NCI-H187 (cell line): Measurements from ENCODE around the gene CFAP91.
"Not testable (repeated sequence)": the region's sequence is repeated elsewhere in the genome, so short reads cannot be mapped to it uniquely, and the experiment has no call there.

Source experiments
- DNase-seq, 2 experiments: peaks; one replicate each; lab custom pipeline; 2025; lab: John Stamatoyannopoulos, UW

Gene CFAP91

DNA sequence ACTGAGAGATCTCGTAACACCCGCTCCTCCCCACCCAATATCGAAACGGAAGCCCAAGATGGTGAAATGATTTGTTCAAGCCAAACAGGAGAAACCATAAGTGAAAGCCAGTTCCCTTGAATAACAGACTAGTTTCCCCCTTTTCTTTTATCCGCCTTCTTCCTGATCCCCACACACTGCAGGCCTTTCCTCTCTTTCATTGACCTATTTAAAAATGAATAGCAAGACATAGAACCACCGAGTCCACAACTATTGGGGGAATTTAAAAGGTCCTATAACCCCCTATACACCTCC lies 25.2 kb upstream of the CFAP91 start:
- DNase-seq, result no peak

DNA sequence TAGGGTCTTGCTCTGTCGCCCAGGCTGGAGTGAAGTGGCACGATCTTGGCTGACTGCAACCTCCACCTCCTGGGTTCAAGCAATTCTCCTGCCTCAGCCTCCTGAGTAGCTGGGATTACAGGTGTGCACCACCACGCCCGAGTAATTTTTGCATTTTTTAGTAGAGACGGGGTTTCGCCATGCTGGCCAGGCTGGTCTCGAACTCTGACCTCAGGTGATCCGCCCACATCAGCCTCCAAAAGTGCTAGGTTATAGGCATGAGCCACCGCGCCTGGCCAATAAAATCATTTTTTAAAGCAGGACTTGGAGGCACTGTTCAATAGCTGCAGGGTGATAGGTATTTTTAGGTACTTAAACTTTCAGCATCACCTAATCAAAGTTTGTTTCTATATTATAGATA lies 24.6 kb upstream of the CFAP91 start:
- DNase-seq, result not testable (repeated sequence)

DNA sequence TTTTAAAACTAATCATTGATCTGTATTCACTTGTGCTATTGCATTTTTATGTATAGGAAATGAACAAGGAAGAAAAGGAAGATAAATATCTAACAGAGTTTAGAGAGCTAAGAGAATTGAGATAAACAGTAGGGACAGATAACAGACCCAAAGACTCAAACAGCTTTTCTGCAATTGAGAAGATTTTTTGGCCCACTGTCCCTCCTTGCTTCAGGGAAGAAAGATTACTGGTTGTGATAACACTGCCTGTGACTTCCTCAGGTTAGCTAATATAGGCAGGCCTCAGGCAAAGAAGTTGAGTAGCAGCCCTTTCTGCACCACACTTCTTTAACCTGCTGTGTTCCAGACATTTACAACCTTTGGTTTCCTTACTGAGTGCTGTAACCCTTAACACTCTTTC lies 22.9 kb upstream of the CFAP91 start:
- no peak for DNase-seq

DNA sequence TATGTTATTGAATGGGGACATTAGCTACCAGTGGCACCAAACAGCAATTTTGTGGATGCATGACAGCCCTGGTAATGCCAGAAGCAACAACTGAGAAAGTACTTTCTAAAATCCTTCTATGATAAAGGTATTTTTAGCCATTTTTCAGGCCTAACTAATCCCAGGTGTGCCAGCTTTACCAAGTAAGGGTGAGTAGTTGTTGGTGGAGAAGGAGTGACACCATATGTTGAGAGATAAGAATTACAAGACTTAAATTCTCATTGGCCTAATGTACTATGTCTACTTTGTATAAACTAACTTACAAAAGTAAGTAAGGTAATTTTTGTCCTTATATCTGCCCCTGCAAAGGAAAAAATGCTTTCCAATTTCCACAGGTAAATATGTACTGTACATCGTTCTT lies 21.5 kb upstream of the CFAP91 start:
- DNase-seq, result no peak

DNA sequence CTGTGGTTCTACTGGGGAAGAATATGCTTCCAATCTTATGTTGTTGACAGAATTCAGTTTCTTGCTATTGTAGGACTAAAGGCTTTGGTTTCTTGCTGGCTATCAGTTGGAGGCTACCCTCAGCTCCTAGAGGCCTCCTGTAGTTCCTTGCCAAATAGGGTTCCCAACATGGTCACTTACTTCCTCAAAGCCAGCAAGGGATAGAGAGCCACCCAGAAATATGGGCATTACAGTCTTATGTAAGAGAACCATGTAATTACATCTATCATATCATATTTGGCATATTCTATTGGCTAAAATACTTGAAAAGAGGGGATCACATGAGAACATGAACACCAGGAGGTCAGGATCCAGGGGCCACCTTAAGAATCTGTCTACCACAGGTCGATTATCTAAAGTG lies 19.4 kb upstream of the CFAP91 start:
- DNase-seq, result no peak

- DNase-seq, result no peak
These were observed 12.7 kb upstream of the CFAP91 start for GRCh38 chr3:119690043-119690656.

DNA sequence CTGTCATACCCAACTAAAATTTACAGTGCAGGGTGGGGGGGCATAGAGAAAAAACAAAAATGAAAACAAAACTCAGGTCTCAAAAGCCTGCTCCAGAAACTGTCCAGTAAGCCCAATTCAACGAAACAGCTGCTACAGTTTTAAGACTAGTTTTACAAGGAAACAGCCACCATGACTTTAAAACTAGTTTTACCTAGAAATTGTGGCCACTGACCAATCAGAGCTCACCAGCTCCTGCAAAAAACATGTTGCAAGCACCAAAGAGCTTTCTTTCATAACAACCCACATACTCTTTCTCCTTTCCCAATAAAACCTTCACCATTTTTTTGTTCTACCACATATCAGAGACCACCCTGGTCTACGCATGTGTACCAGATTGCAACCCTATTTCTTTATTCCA lies 7.3 kb upstream of the CFAP91 start:
- DNase-seq, result no peak

- no peak for DNase-seq
These were observed 5.4 kb upstream of the CFAP91 start for GRCh38 chr3:119697394-119697793.

DNA sequence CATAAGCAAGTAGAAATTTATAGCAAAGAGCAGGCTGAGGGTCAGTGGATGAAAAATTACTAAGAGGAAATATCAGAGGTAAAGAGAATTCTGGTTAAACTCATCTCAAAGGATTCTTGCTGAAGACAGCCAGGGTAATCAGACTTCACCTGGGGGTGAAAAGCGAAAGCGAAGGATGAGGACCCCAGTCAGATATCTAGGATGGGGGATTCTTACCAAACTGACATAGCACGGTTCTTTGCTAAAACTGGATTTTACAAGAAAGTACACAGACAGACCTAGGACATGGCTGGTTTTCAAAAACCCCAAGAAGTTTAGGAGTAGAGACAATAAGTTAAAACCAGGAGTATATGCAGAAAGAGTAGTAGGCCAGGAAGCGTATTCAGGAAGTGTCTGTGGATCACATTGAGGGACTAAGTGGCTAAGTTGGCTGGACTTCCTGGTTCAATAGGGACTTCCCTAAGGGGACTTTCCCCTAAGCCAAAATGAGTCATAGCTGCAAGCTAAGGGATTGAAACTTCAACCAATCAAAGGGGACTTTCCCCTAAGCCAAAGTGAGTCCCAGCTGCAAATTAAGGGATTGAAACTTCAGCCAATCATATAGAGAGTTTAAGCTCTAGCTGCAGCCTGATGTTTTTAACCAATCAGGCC lies 2.4 kb upstream of the CFAP91 start:
- no peak for DNase-seq

DNA sequence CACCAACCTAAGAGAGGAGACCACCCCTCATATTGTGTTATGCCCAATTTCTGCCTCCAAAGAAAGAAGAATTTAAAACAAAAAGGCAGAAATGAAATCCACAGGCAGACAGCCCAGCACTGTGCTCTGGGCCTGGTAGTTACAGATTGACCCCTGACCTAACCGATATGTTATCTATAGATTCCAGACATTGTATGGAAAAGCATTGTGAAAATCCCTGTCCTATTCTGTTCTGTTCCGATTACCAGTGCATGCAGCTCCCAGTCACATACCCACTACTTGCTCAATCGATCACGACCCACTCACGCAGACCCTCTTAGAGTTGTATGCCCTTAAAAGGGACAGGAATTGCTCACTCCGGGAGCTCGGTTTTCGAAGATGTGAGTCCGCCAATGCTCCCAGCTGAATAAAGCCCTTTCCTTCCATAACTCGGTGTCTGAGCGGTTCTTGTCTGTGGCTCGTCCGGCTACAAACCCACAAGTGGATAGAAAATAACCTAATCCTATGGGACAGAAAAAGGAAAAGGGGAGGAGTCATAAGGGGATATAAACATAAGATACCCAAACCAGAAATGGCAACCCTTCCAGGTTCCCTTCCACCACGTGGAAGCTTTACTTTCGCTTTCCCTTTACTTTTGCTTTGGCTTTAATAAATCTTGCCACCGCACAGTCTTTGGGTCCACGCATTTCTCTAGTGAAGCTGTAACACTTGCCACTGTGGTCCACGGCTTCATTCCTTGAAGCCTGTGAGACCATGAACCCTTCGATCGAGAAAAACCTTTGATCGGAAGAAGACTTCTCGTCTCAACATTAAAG lies 1.7 kb upstream of the CFAP91 start:
- DNase-seq, result no peak

DNA sequence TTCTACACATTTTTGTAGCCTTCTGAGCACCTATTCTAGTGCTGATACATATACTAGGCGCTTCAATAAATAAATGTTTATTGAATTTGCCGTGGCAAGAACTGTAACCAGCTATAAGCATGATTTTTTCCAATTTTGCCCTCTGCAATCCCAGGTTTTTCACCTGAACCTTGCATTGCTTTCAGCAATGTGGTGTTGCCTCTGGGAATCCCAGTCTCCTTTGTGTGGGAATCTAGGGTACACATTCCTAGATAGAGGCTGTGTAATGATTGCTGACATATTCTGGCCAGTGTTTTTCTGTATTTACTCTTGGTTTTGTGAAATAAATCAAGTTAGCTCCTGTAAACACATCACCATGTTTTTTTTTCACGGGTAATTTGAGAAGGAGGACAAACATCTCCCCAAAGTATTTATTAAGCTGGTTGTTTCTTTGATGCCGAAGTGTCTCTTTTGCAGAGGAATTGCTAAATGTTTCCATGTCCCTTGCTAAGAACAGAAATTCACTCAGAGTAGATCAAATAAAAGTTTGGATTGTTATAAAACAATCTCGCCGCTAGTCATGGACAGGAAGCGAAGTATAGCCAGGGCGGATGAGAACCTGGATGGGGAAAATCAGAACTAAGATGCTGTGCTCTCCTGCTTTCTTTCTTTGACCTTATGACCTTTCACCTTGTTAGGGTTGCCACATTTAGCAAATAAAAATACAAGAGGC lies 1.2 kb downstream of the CFAP91 start:
- no peak for DNase-seq

- DNase-seq, result no peak
These were observed 12.3 kb downstream of the CFAP91 start for GRCh38 chr3:119715105-119715504.

- no peak for DNase-seq
These were observed 14.2 kb downstream of the CFAP91 start for GRCh38 chr3:119716998-119717397.

DNA sequence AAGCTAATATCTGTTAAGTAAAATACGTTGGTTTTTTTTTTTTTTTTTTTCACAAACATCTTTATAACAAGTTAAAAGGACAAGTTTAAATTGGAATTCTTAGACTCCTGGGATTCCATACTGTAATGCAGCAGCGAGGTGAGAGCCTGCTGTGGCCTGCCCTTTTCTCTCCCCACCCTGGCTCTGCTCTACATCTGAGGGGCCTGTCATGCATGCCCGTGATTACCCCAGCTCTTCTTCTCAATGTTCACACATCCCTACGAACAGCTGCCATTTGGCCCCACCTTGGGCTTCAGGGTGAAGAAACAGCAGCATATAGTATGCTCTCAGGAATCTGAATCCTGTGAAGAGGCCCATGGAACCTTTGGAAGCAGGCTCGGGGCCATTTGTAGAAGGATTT lies 14.7 kb downstream of the CFAP91 start:
- no peak for DNase-seq

DNA sequence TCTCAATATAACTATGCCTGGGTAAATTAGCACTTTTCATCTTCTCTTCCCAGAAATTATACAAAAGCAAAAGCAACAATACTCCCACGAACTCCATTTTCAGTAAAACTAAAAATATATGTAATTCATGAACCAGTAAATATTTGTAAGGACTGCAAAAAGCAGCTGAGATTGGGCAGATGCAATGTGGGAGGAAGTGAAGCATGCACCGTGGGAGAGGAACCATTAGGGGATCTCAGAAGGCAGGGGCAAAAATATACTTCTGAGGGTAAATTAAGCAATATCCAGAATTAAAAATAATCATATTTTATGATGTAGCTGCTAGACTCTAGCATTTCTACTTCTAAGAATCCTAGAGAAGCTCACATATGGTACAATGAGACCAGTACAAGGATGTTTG lies 20.2 kb downstream of the CFAP91 start:
- DNase-seq, result no peak

- DNase-seq, result no peak
These were observed 24.1 kb downstream of the CFAP91 start for GRCh38 chr3:119726909-119727308.

DNA sequence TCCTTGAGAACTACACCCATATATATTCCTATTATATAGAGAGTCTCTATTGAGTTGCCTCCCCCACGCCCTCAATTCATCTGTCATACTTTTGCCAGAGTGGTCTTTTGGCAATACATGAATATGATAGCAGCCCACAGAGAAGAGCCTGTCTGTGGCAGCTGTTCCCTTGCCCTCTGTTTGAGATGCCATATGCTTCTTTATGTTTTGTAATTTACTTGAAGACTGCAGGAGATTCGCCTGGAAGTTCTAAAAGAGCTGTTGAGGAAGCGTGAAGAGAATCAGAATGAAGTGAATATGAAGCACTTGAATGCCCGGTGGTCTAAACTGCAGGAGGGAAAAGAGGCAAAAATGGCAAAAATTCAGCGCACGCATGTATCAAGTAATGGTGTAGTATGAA lies 27.2 kb downstream of the CFAP91 start:
- DNase-seq, result no peak

DNA sequence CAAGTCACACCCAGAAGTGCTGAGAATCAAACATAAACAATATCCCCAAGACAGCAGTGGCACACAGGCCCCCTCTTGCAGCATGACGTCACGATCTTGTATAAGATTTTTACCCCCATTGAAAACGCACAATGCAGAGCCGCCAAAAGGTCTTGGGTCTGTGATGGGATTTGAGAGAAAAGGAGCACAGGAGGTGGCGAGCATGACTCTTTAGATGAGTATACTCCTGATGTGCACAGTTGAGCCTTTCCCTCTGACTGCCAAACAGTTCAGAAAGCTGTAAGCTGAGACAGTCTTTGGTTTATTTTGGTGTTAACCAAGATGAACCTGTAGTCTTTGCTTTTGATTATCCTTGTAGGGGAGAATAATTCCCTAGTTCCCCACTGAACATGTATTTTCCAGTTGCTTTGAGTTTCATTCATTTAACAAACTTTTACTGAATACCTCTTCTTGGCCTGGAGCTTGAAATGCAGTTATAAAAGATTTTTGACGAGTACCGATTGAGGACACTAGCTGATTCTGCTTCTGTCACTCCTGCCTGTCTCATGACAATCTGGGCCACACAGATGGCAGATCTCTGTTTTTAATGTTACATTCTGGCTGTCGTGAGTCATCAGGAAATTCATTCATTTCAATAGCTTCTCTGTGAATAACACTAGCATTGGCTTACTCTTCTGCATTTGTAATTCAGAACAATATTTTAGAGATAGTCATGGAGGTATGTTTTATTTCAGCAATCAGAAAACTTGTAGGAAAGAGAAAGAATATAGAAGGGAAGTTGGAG lies 28.9 kb downstream of the CFAP91 start:
- no peak for DNase-seq

- no peak for DNase-seq
These were observed 31.0 kb downstream of the CFAP91 start for GRCh38 chr3:119733812-119734211.

DNA sequence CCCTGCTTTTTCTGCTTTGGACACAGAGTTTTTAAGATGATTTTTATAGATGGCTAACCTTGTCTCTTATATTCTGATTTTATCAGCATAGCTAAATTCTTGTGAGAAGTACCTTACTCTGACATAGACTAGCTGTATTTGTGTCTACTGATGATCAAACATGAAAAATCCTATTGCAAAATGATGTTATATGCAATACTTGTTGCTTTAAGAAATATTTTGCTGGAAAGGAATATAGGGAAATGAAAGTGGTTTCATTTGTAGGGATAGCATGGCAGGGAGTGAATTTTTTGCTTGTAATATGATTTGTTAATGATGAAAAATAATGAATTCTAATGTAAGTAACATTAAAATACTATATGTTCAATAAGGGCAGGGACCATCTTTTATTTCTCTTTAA lies 35.9 kb downstream of the CFAP91 start:
- no peak for DNase-seq

DNA sequence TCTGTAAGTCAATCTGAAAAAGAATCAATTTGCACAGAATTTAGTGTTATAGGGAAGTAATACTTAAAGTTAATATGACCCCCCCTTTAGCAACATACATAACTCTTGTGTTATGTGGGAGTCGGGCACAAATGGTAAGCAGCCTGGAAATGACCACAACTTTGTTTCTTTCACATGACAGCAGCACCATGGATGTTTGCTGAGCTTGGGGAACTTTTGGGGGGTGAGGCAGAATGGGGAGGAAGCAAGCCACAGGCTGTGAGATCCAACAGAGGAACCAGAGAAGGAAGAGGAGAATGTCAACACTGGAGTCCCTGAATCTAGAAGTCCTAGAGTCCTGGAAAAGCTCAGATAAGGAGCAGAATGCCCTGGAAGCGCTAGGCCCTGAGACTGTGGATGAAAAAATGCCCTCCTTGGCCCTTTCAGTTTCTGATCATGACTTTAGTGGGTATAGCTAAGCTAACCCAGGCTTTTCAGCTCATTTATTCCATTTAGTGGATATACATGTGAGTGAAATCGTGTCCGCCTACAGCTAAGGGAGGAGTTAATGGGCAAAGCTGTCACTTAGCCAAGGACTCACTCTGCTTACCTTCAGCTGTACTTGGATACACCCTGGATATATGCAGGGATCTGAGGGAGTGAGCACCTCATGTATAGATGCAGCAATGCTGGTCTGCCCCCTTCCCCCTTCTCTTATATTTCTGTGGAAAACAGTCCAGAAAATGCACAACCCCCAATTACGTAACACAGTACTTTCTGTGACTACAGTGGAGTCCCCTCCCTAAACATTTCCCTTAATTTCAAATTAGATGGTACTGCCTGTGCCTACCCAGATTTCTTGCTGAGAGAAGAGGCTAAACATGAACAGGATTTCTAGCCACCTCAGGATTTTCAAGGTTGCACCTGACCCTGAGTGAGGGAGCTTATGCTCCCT lies 39.1 kb downstream of the CFAP91 start:
- no peak for DNase-seq
